Measurements from ENCODE around the gene NEDD4L. TPM values are rescaled to one million over a fixed set of nuclear protein-coding genes. Genes with fewer than 3 reads are reported as not detected.

Gene NEDD4L
- total RNA-seq, 4 donors from 2014 or later = 16.2 to 63.0 (median 30.4) TPM

DNA sequence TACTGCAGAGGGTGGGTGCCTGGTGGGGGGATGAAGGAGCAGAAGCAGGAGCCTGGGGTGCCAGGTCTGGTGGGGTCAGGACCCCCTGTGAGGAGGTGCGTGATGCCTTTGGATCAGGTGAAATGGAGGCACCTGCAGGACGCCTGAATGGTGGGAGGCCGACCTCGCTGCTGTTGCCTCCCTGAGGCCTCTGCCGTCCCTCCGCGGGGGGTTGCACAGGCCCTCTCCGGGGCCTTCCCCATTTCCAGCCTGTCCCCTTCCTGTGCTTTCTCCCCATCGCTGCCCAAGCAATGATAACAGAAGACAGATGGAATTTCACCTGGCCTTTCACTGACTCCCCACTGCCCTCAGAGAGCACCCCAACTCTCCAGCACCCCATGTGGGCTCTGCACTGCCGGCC, 325.6 kb downstream of the NEDD4L start:
- no peak for ATAC-seq (ENCODE audit: low FRiP score)

DNA sequence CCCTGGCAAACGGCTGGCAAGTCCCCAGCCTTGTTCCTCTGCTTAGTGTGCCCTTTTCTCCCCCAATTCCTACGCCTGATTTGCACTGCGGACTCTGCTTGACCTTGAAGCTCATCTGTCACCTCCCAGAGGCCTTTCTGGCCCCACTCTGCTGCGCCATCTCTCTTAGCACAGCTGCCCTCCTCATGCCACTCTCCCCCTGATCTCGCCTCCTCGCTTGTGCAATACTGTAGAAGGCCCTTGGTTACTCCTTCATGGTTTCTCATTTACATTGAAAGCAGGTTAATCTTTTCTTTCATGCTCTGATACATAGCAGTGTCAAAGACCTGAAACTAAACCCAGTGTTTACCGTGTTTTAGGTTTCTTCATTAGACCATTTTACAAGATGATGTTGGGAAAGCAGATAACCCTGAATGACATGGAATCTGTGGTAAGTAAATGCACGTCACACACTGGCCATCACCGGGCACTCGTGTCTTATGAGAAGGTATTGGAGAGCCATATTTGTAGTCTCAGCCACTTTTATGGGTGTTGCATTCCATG, 326.1 kb downstream of the NEDD4L start:
- no peak for ATAC-seq (ENCODE audit: low FRiP score)
- DNase-seq (ENCODE audit: low spot score) = no peak
- TF ChIP-seq, protein P1, sequence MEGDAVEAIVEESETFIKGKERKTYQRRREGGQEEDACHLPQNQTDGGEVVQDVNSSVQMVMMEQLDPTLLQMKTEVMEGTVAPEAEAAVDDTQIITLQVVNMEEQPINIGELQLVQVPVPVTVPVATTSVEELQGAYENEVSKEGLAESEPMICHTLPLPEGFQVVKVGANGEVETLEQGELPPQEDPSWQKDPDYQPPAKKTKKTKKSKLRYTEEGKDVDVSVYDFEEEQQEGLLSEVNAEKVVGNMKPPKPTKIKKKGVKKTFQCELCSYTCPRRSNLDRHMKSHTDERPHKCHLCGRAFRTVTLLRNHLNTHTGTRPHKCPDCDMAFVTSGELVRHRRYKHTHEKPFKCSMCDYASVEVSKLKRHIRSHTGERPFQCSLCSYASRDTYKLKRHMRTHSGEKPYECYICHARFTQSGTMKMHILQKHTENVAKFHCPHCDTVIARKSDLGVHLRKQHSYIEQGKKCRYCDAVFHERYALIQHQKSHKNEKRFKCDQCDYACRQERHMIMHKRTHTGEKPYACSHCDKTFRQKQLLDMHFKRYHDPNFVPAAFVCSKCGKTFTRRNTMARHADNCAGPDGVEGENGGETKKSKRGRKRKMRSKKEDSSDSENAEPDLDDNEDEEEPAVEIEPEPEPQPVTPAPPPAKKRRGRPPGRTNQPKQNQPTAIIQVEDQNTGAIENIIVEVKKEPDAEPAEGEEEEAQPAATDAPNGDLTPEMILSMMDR (IDR thresholded peaks at IDR 0.05) = no peak

More for the DNA sequence above, 325.6 kb downstream of the NEDD4L start:
- TF ChIP-seq, protein P1 (IDR thresholded peaks at IDR 0.05) = no peak
- no peak for DNase-seq (ENCODE audit: low spot score)

DNA sequence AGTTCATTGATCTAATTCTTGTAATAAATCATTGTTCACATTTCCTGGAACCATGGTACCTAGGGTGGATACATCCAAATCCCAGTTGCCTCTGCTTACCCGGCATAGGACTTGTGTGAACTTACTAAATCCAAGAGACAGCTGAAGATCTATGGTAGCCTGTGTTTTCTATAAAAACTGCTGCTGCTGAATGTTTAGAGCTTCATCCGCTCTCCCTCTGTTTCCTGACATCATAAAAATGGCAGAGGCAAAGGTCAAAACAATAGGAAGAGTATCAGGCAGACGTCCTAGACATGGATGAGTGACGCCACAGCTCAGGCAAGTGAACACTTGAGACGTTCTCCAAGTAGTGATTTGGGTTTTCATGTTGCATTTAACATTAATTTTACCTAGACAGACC, 326.6 kb downstream of the NEDD4L start:
- TF ChIP-seq, protein P1 (IDR thresholded peaks at IDR 0.05) = no peak
- no peak for DNase-seq (ENCODE audit: low spot score)
- no peak for ATAC-seq (ENCODE audit: low FRiP score)

DNA sequence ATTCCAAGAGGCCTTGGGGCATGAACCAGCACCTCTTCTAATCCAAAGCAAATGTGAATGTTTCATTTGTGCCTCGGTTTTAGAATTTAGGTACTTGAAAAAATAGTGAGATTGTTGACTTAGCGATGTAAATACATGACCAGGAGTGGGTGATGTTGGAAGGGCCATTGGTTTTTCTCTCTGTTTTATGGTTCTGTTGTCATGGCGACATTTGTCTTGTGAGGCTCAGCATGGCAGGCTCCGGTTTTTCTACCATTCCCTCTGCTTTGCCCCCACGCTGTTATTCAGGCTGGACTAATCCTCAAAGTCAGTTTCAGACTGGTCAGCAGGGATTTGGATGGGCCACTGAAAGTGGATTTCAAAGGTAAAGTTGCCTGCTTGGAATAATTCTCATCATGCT, 329.5 kb downstream of the NEDD4L start:
- ATAC-seq (ENCODE audit: low FRiP score) = no peak
- no peak for DNase-seq (ENCODE audit: low spot score)
- TF ChIP-seq, protein P1 (IDR thresholded peaks at IDR 0.05) = no peak

GRCh38 chr18:58375051-58375450, 331.0 kb downstream of the NEDD4L start:
- ATAC-seq (ENCODE audit: low FRiP score) (no peak), DNase-seq (ENCODE audit: low spot score) (no peak)
- TF ChIP-seq, protein P1 (IDR thresholded peaks at IDR 0.05) = no peak

DNA sequence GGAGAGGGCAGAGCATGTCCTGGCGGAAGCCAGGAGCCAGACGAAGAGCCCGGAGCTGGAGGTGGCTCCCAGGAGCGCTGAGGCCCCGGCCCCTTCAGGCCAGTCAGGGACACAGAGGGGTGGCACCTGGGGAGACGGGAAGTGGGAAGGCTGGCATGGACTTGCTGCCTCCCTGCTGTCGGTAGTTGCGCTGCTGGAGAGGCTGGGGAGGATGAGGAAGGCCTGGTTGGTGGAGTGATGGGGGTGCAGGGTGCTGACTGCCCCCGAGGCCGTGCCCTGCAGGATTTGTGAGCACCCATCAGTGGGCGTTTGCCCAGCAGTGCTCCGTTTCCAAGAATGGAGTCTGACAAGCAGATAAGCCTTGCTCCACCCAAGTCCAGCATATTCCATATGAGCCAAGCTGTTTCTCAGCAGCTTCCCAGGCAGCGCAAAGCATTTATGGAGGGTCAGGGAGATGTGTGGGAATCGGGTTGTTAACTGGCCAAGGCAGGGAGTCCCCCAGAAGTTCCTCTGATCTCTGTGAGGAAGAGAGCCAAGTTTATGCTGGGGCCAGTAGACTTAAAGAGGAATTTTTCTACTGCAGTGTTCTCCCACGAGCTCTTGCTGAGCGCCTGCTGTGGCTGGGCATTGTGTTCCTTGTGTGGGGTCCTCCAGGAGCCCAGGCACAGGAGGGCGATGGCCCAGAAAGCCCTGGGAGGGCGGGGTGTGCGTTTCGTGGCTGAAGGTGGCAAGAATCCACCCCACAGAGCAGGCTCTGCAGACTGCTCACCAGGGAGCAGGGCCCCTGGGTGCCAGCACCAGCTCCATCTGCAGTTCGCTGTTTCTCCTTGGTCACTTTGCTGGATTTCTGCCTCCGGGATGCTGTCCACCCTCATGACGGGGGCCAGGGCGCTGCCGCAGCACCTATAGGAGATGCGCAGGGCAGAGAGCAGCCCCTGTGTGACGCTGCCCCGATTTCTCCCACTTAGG, 334.7 kb downstream of the NEDD4L start:
- DNase-seq (ENCODE audit: low spot score) (no peak), ATAC-seq (ENCODE audit: low FRiP score) (no peak)

More for the DNA sequence above, 334.7 kb downstream of the NEDD4L start:
- TF ChIP-seq, protein P1 (IDR thresholded peaks at IDR 0.05) = no peak
